ENCODE measurements around the gene CASKIN2. TPM values are rescaled to one million over a fixed set of nuclear protein-coding genes. Genes with fewer than 3 reads are reported as not detected.

Gene CASKIN2
- total RNA-seq, 1 experiment from 2014 or later, result 37.0 TPM

- H3K79me1 ChIP-seq (ENCODE audit: insufficient read depth, low read depth, low read length, poor library complexity, severe bottlenecking), result no peaks in the 10 kb centered on the region
- no peak overlapping the region for H2AFZ ChIP-seq (ENCODE audit: low read length)
- no peak overlapping the region for H3K18ac ChIP-seq (ENCODE audit: insufficient read length, low read depth, low read length)
- H3K23me2 ChIP-seq (ENCODE audit: insufficient read length, low read depth, low read length, poor library complexity, severe bottlenecking), result no peaks in the 10 kb centered on the region
- no peak overlapping the region for H2AK5ac ChIP-seq (ENCODE audit: insufficient read length, low read length)
- H3K9me3 ChIP-seq (ENCODE audit: control insufficient read depth, low read depth, low read length), result no peaks in the 10 kb centered on the region
- H4K5ac ChIP-seq (ENCODE audit: insufficient read length, low read depth, low read length), result no peak overlapping the region
- Mint-ChIP-seq H3K27me3 (ENCODE audit: low read depth) (no peaks in the 10 kb centered on the region), H3K9me3 (no peaks in the 10 kb centered on the region), H3K27ac (no peak overlapping the region; a peak in 1 of 7 replicates), H3K4me3 (no peak overlapping the region; a peak in 1 of 5 replicates), H3K4me1 (peaks cover 8 to 19% of the 10 kb centered on the region in 2 experiments), H3K36me3 (ENCODE audit: insufficient read depth in 1 of 3, low read depth in 3 of 3) (peaks cover 3 to 24% (median 13%) of the 10 kb centered on the region in 3 experiments; a peak in 6 of 7 replicates)
- no peak overlapping the region for H2BK15ac ChIP-seq (ENCODE audit: low read depth, low read length)
- TF ChIP-seq CTCF (conservative IDR thresholded peaks at IDR 0.05), result no peak
- H3K79me2 ChIP-seq (ENCODE audit: insufficient read depth, low read length), result no peaks in the 10 kb centered on the region
- no peak overlapping the region for H3K27ac ChIP-seq (ENCODE audit: insufficient read length, low read depth, low read length)
- H4K8ac ChIP-seq (replicated peaks; ENCODE audit: insufficient read length, low read depth, low read length), result no peak overlapping the region
- no CpG with 5 or more reads among the region's 8 CpGs for whole genome bisulfite sequencing (ENCODE audit: extremely low coverage, insufficient read length, low lambda C conversion rate)
- H3K4ac ChIP-seq (ENCODE audit: low read depth, low read length), result no peak overlapping the region
- H2BK12ac ChIP-seq (ENCODE audit: insufficient read length, low read depth, low read length), result no peak overlapping the region
- no peak for DNase-seq
- H3K23ac ChIP-seq (ENCODE audit: insufficient read length, low read depth, low read length), result no peak overlapping the region
- no peaks in the 10 kb centered on the region for H4K20me1 ChIP-seq (ENCODE audit: control insufficient read depth, insufficient read depth, insufficient read length)
- no peaks in the 10 kb centered on the region for H3K4me1 ChIP-seq (ENCODE audit: insufficient read depth, low read length)
- no peak overlapping the region for H3K9ac ChIP-seq (ENCODE audit: extremely low read depth, insufficient read length, low read length)
- no peak overlapping the region for H4K91ac ChIP-seq (ENCODE audit: insufficient read length, low read depth, low read length)
- H2BK20ac ChIP-seq (ENCODE audit: low read depth, low read length, poor library complexity, severe bottlenecking), result no peak overlapping the region
- no peak overlapping the region for H3K14ac ChIP-seq (ENCODE audit: insufficient read depth, low read length)
- no peak overlapping the region for H2BK120ac ChIP-seq (ENCODE audit: low read depth, low read length, poor library complexity, severe bottlenecking)
- H3K4me2 ChIP-seq (ENCODE audit: insufficient read depth, insufficient read length, low read length), result no peak overlapping the region
- H2BK5ac ChIP-seq (ENCODE audit: insufficient read length, low read length), result no peak overlapping the region
- no peak overlapping the region for H3T11ph ChIP-seq (ENCODE audit: low read length)
- H3K27me3 ChIP-seq (ENCODE audit: insufficient read depth, low read length), result no peaks in the 10 kb centered on the region
- H3K56ac ChIP-seq (ENCODE audit: insufficient read length, low read depth, low read length), result no peak overlapping the region
These were observed 20.5 kb upstream of the CASKIN2 start for GRCh38 chr17:75535871-75536270.
